Esophagus mucosa (tissue), 1 donor: Measurements from ENCODE around the gene ADAMTS13. TPM values are rescaled to one million over a fixed set of nuclear protein-coding genes. Genes with fewer than 3 reads are reported as not detected.
"Not testable (repeated sequence)": the region's sequence is repeated elsewhere in the genome, so short reads cannot be mapped to it uniquely, and the experiment has no call there.

Source experiments
- ATAC-seq: fragments of 200-7000 bp; cut with Tn5 transposase; one replicate; pipeline ENCODE4 v1.9.1; 2020
- total RNA-seq: library from RNA; stranded (reverse); gene quantifications from one replicate; pipeline ENCODE4 v1.2.4, GENCODE V29; 2023
- donor health status: DM: yes; HTN: yes; CAD: no.

Gene ADAMTS13
- total RNA-seq, 1 donor from 2014 or later, result 0.92 TPM

DNA sequence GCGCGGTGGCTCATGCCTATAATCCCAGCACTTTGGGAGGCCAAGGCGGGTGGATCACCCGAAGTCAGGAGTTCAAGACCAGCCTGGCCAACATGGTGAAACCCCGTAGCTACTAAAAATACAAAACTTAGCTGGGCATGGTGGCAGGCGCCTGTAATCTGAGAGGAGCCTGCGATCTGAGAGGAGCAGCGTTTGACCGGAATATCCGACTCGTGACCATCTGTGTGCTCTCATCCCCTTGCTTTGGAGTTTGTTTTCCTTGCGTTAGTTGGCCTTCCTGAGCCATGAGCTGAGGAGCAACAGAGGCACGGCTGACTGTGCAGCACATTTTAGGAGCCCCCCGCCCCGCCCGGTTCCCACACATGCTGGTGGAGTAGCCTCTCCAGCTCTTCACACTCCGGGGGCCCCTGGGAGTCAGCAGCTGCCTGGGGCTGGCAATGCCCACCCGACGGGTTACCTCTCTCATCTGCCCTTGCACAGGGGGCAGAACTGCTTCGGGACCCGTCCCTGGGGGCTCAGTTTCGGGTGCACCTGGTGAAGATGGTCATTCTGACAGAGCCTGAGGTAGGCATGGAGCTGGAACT, 3.0 kb downstream of the ADAMTS13 start:
- ATAC-seq, result no peak

GRCh38 chr9:133426011-133426410, 3.8 kb downstream of the ADAMTS13 start:
- peak; percentile 31 for ATAC-seq

- no peak for ATAC-seq
These were observed 5.6 kb downstream of the ADAMTS13 start for GRCh38 chr9:133427658-133428348.

- ATAC-seq, result peak; percentile 12
These were observed 6.5 kb downstream of the ADAMTS13 start for GRCh38 chr9:133428617-133429101.

DNA sequence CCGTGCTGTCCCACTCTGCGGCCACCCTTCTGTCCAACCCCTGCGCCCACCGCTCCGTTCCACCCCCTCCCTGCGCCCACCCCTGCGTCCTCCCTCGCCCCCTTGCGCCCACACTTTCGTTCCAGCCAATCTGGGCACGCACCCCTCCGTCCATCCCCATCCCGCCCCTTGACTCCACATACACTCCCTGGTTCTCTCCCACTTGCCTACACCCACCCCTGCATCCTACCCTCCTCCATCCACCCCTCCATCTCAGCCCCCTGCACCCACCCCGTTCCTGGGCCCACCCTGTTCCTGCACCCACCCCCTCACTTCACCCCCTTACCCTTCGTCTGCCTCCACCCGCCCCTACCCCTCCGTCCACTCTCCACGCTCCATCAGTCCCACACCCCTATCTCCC, 7.0 kb downstream of the ADAMTS13 start:
- ATAC-seq, result peak; percentile 7

DNA sequence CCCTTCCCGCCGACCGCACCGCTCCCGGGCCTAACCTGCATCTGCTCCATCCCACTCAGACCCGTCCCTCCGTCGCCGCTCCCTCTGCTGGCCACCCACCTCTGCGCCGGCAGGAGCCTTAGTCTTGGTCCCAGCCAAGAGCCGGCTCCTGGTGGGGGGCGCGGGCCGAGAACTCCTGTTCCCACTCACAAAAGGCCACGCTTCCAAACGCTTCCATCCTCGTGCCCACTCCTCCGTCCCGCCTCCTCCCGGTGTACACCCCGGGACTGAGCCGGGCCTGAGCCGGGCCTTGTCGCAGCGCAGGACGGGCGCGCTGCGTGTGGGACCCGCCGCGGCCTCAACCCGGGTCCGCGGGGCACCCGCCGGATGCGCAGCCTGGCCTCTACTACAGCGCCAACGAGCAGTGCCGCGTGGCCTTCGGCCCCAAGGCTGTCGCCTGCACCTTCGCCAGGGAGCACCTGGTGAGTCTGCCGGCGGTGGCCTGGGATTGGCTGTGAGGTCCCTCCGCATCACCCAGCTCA, 7.5 kb downstream of the ADAMTS13 start:
- ATAC-seq, result peak; percentile 9

DNA sequence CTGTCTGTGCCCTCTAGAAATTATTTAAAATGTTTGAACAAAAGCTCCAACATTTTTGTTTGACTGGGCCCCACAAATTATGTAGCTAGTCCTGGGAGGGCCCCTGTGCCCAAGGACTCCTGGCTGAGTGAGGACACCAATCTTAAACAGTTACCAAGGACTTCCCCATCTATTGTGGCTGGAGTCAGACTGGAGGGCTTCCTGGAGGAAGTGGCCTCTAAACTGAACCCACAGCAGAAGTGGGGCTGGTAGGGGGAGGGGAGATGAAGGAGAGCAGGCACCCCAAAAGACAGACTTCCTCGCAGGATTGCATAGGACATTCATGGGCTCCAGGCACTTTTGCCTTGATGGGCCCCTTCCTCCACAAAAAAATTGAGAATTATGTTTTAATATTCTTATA, 8.1 kb downstream of the ADAMTS13 start:
- no peak for ATAC-seq

DNA sequence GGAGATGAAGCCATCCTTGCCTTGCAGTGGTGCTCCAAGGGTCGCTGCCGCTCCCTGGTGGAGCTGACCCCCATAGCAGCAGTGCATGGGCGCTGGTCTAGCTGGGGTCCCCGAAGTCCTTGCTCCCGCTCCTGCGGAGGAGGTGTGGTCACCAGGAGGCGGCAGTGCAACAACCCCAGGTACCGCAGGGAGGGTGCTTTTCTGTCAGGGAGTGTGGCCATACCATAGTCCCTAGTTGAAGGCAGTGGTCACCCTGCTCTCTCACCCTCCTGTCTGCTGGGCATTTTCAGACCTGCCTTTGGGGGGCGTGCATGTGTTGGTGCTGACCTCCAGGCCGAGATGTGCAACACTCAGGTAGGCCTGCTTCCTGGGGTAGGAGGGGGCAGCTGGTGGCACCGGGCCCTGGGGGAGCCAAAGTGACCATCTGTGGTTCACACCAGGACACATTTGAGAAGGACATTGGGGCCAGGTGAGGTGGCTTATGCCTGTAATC, 11.2 kb downstream of the ADAMTS13 start:
- ATAC-seq, result no peak

DNA sequence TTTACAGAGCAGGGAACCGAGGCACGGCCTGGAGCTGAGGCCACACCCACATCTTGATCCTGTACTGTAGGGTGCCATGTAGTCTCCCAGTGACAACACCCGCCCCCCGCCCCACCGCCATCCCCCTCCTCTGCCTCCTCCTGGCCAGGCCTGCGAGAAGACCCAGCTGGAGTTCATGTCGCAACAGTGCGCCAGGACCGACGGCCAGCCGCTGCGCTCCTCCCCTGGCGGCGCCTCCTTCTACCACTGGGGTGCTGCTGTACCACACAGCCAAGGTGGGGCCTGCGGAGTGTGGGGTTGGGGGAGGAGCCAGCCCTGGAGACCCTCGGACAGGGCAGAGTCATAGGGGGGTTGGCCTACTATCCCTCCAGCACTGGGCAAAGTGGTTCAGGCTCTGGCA, 14.5 kb downstream of the ADAMTS13 start:
- no peak for ATAC-seq

- ATAC-seq, result peak; percentile 2
These were observed 15.8 kb downstream of the ADAMTS13 start for GRCh38 chr9:133437753-133438531.

DNA sequence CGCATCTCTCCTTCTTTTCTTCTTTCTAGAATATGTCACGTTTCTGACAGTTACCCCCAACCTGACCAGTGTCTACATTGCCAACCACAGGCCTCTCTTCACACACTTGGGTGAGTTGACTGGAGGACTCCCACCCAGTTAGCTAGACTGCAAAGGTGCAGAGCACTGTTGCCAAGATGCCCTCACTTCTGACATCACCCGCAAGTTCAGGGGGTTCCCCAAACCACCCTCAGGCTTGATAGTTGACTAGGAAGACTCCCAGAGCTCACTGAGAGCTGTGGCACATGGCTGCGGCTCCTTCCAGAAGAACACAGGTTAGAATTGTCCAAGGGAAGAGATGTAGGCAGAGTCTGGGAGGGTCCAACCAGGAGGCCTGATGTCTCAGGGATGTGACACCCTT, 17.2 kb downstream of the ADAMTS13 start:
- ATAC-seq, result no peak

GRCh38 chr9:133440874-133441273, 18.7 kb downstream of the ADAMTS13 start:
- peak; percentile 66 for ATAC-seq

DNA sequence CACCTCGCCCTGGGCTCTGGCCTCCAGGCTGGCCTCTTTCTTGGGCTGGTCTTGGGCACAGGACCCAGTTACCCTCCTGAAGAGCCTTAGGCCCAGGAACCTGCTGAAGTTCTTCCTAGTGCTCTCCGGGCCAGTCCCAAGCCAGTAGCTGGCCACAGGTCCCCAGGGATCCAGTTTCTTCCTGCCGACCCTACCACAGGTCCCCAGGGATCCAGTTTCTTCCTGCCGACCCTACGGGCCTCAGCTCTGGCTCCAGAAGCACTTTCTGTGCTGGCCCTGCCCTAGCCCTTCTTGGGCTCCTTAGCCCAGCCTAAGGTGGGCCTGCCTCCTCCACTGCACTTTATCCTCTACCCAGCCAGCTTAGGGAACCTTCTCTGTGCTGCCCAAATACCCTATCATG, 19.4 kb downstream of the ADAMTS13 start:
- ATAC-seq, result no peak

GRCh38 chr9:133443248-133443647, 21.1 kb downstream of the ADAMTS13 start:
- no peak for ATAC-seq

DNA sequence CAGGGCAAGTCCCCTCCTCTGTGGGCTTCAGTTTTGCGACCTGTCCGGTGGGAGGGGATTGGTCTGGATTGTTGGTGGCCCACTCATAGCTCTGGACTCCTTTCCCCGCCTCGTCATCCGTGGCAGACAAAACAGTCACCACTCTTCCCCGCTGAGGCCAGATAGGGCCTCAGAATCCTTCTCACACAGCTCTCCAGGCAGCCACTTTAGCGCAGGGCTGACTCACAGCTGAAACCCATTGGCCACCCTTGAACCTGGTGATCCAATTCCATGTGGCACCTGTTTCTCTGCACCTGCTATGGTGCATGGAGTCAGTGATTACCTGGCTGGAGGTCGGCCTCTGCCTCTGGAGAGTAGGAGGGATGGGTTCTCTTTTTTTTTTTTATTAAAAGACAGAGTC, 21.8 kb downstream of the ADAMTS13 start:
- no peak for ATAC-seq

GRCh38 chr9:133445293-133445969, 23.3 kb downstream of the ADAMTS13 start:
- no peak for ATAC-seq

- peak; percentile 4 for ATAC-seq
These were observed 26.4 kb downstream of the ADAMTS13 start for GRCh38 chr9:133448487-133448972.

DNA sequence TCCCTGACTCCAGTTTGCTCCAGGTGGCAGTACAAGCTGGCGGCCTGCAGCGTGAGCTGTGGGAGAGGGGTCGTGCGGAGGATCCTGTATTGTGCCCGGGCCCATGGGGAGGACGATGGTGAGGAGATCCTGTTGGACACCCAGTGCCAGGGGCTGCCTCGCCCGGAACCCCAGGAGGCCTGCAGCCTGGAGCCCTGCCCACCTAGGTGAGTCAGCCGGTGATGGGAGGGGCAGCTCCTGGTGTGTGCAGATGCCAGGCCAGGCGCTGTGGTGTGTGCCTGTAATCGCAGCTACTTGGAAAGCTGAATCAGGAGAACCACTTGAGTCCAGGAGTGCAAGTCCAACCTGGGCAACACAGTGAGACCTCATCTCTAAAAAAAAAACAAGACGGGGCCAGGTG, 27.6 kb downstream of the ADAMTS13 start:
- ATAC-seq, result peak; percentile 90

DNA sequence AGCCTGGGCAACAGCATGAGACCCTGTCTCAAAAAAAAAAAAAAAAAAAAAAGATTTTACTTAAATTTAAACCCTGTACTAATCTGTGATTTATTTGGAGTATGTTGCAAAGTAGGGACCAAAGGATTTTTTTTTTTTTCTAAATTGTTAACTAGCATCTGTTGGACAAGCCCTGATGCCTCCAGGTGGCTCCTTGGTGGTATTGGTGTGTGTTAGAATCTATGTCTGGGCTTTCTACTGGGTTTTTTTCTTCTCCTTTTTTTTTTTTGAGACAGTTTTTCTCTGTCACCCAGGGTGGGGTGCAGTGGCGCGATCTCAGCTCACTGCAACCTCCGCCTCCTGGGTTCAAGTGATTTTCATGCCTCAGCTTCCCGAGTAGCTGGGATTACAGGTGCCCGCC, 29.7 kb downstream of the ADAMTS13 start:
- not testable (repeated sequence) for ATAC-seq

DNA sequence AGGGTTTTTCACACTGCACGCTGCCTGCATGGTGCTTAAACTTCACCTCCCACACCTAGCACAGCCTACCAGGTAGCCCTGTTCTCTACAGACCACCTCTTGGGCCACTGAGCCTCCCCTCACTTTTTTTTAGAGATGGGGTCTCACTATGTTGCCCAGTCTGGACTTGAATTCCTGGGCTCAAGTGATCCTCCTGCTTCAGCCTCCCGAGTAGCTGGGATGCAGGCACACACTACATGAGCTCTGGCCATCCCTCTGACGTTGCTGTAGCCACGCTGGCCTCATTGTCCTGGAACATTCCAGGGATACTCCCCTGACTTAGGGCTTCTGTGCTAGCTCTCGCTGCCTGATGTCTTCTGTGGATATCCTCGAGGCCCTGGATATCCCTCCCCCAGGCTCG, 30.4 kb downstream of the ADAMTS13 start:
- no peak for ATAC-seq

GRCh38 chr9:133453651-133454050, 31.5 kb downstream of the ADAMTS13 start:
- ATAC-seq, result no peak

DNA sequence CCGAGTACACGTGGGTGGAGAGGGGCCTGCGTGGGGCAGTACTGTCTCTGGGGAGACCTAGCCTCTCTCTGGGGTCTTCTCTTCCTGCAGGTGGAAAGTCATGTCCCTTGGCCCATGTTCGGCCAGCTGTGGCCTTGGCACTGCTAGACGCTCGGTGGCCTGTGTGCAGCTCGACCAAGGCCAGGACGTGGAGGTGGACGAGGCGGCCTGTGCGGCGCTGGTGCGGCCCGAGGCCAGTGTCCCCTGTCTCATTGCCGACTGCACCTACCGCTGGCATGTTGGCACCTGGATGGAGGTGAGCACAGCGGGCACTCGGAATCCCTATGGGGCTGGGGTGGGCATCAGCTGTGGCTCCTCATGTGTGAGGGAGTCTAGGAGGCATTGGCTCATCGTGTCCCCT, 32.2 kb downstream of the ADAMTS13 start:
- ATAC-seq, result no peak
